Ovary (tissue), 9 donors: ENCODE data around the gene CHCHD6. TPM values are rescaled to one million over a fixed set of nuclear protein-coding genes. Genes with fewer than 3 reads are reported as not detected.

Source experiments
- DNase-seq, 5 donors: peaks; one replicate each; pipeline ENCODE4 v3.0.0-alpha.2; 2019 to 2020
- H3K27ac ChIP-seq, 2 donors: fragments of 200-600 bp; one replicate each; pipeline versions ENCODE4 v1.5.1 to v1.8.0; 2019 to 2022
- H3K27me3 ChIP-seq: fragments of 200-600 bp; one replicate; pipeline ENCODE4 v1.8.0; 2022
- H3K36me3 ChIP-seq: fragments of 200-600 bp; sonication (generic); one replicate; pipeline ENCODE4 v1.5.1; 2019
- H3K4me1 ChIP-seq: one replicate; pipeline ENCODE4 v1.8.1; 2013; ENCODE audit warnings: mild to moderate bottlenecking, moderate library complexity; ENCODE audit not compliant: insufficient read depth
- H3K4me3 ChIP-seq: fragments of 200-600 bp; sonication (generic); one replicate; pipeline ENCODE4 v1.5.1; 2017
- H3K9me3 ChIP-seq, 2 donors: fragments of 200-600 bp in 1 of 2; sonication (generic) in 1 of 2; one replicate each; pipeline versions ENCODE4 v1.5.1 to v1.8.1; 2013 to 2019; ENCODE audit warnings: mild to moderate bottlenecking in 1 of 2, moderate library complexity in 1 of 2
- EP300 ChIP-seq: sonication (generic); formaldehyde crosslinking; IDR thresholded peaks from one replicate; pipeline ENCODE4 v1.6.1; 2017; ENCODE audit warnings: antibody characterized with exemption
- POLR2A ChIP-seq: fragments of 450-650 bp; IDR thresholded peaks from one replicate; pipeline ENCODE4 v1.6.1; 2017; ENCODE audit warnings: antibody characterized with exemption, mild to moderate bottlenecking, moderate library complexity
- WGBS, 3 donors: extraction: QIAGEN DNeasy Blood & Tissue Kit in 1 of 3; methylation state at CpG; one replicate each; pipeline versions ENCODE4 v1.1.5 to v1.1.7; 2013 to 2017; 5-methylcytosine and 5-hydroxymethylcytosine counted together
- intact Hi-C, 4 donors: fragments of 100-400 bp; cut with DNase I; formaldehyde crosslinking; loops; one replicate each; pipeline versions ENCODE4 v1.11.0 to v1.15.1; 2022 to 2023
- polyA plus RNA-seq, 2 donors: library from polyadenylated mRNA; stranded (reverse); fragments of 200-250 nt in 1 of 2; fragments of 350-450 nt in 1 of 2; fragmentation: Illumina TruSeq in 1 of 2; extraction: RNeasy Lipid Tissue Mini Kit (QIAGEN cat#74804) in 1 of 2; gene quantifications; one replicate each; pipeline ENCODE4 v1.2.3, GENCODE V29; 2013 to 2014
- total RNA-seq, 7 donors: library from RNA; depleted of rRNA in 2 of 7; stranded (reverse); fragments of >200 nt in 2 of 7; fragmentation: NEBNext Ultra II Directional in 3 of 7; extraction: Animal tissue kit (Norgen Biotek cat#: 25700) in 3 of 7; gene quantifications; one replicate each; pipeline versions ENCODE4 v1.1.0 to v1.2.4, GENCODE V29; 2016 to 2023
- TF ChIP-seq, protein P1 (sequence below), 3 donors: fragments of 450-650 bp in 2 of 3; fragments of 200-600 bp in 1 of 3; IDR thresholded peaks; one replicate each; pipeline versions ENCODE4 v1.5.1 to v1.8.0; 2016 to 2022; ENCODE audit warnings: antibody characterized with exemption in 3 of 3, mild to moderate bottlenecking in 1 of 3
- donor health status: DM: no; HTN: no; CAD: no; lungs with moderate emphysema.
- donor health status: DM: no; HTN: no; CAD: no.
- donor health status: Bipolar disorder and iron deficiency.
- donor health status: DM: yes; HTN: yes; CAD: no.
- donor health status: DM: no; HTN: no; CAD: no.
- donor health status: DM: yes; HTN: yes; CAD: no.

The CHCHD6 gene
- total and polyA plus RNA-seq, 9 donors: 8.5 to 24.6 (median 19.5) TPM

DNA sequence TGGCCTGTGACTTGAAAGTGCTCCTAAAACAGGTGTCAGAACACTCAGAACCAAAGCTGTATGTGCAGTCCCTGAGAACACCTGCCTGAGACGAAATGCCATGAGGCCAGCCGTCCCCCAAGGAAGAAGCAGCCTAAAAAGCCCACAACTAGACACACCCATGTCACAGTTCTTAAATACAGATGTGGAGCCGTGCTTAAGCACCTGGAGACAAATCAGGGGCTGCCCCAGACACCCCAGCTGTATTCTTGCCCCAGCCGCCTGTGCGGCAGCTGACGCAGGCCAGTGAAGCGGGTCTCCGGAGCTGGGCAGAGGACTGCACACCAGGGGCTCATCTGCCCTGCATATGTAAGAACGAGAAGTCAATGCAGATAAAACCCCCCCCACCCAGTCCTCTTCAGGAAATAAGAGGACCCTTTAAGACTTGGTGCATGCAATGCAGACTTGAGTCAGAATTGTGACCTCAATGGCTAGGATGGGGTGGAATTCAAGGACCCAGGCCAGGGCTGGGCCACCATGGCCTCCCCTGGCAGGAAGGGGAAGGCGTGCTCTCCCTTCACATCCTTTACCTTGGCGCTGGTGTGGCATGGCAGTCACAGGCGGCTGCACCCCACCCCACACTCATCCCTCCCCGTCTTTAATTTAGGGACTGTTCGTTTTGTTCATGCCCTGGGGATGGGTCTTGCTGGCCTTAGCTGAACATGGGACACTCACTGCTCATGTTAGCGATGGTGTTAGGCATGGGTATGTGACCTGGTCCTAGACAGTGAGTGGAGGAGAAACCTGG is 251.2 kb downstream of the CHCHD6 start:
- intact Hi-C loops: no loop called here
- WGBS, 3 donors: 95 to 97% (median 96%) methylated on average over 15 of the region's 15 CpGs
- no peak for TF ChIP-seq POLR2A
- TF ChIP-seq, protein P1, sequence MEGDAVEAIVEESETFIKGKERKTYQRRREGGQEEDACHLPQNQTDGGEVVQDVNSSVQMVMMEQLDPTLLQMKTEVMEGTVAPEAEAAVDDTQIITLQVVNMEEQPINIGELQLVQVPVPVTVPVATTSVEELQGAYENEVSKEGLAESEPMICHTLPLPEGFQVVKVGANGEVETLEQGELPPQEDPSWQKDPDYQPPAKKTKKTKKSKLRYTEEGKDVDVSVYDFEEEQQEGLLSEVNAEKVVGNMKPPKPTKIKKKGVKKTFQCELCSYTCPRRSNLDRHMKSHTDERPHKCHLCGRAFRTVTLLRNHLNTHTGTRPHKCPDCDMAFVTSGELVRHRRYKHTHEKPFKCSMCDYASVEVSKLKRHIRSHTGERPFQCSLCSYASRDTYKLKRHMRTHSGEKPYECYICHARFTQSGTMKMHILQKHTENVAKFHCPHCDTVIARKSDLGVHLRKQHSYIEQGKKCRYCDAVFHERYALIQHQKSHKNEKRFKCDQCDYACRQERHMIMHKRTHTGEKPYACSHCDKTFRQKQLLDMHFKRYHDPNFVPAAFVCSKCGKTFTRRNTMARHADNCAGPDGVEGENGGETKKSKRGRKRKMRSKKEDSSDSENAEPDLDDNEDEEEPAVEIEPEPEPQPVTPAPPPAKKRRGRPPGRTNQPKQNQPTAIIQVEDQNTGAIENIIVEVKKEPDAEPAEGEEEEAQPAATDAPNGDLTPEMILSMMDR (IDR thresholded peaks at IDR 0.05): no peak
- TF ChIP-seq EP300: no peak

DNA sequence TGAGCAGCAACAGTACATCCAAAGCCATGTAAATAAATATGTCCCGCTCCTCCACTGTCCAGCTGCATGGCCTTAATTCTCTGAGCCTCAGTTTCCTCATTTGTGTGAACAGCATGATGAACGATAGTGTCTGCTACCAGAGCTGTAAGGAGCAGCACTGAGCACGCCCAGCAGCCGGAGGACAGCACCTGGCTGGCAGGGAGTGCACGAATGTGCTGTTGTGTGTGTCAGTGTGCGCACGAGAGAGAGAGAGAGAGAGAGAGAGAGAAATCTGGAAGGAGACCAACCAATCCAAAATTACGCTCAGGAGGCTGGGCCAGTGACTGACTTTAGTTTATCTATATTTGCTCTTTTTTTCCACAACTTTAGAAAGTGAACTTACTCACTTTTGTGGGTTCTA is 252.3 kb downstream of the CHCHD6 start:
- Histone ChIP-seq H3K27ac (peak overlapping the region in 1 of 2 donors; percentile 36), H3K4me1 (peaks cover 14% of the 10 kb centered on the region), H3K4me3 (no peak overlapping the region), H3K36me3 (no peaks in the 10 kb centered on the region), H3K27me3 (no peaks in the 10 kb centered on the region), H3K9me3 (no peaks in the 10 kb centered on the region)
- peak in 2 of 5 donors; percentile 48 to 51 for DNase-seq
- WGBS, 3 donors: 32 to 52% (median 37%) methylated on average over 8 of the region's 8 CpGs
- TF ChIP-seq EP300: no peak
- intact Hi-C loops: no loop called here

More for the DNA sequence above, 251.2 kb downstream of the CHCHD6 start:
- Histone ChIP-seq H3K9me3 (no peaks in the 10 kb centered on the region), H3K36me3 (no peaks in the 10 kb centered on the region), H3K27me3 (no peaks in the 10 kb centered on the region), H3K4me3 (no peak overlapping the region), H3K4me1 (peaks cover 4% of the 10 kb centered on the region), H3K27ac (no peak overlapping the region)
- DNase-seq: peak in 2 of 5 donors; percentile 9 to 23

DNA sequence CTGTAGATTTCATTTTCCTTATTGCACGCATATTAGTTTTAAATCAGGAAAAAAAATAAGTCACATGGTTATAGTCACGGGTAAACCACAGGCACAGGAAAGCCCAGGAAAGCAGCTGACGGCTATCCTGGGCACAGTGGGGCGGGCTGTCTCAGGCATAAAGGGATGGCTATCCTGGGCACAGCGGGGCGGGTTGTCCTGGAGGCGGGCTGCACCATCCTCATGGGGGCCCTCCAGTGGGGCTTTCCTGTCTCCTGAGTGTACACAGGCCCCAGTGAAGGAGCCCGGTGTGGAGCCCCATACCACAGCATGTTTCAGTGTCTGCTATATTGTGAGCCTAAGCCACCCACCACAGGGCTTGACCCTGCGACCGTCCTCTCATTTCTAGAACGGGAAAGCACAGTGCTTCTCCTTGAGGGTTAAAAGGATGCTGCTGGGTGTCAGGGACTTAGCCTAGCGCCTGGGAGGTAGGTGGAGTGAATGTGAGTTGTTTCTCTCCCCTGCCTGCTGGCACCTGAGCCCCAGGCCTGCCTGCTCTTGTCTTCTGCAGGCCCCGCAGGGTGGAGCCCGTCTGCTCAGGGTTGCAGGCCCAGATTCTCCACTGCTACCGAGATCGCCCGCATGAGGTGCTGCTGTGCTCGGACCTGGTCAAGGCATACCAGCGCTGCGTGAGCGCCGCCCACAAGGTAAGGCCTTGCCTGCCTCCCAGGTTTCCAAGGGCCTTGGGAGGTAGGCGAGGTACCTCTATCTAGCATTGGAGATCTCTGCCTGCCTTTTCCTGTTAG is 253.0 kb downstream of the CHCHD6 start:
- intact Hi-C loops: no loop called here
- peak overlapping the region in 1 of 2 donors; percentile 36 for H3K27ac ChIP-seq
- whole genome bisulfite sequencing, 3 donors: 87 to 92% (median 87%) methylated on average over 23 of the region's 23 CpGs

DNA sequence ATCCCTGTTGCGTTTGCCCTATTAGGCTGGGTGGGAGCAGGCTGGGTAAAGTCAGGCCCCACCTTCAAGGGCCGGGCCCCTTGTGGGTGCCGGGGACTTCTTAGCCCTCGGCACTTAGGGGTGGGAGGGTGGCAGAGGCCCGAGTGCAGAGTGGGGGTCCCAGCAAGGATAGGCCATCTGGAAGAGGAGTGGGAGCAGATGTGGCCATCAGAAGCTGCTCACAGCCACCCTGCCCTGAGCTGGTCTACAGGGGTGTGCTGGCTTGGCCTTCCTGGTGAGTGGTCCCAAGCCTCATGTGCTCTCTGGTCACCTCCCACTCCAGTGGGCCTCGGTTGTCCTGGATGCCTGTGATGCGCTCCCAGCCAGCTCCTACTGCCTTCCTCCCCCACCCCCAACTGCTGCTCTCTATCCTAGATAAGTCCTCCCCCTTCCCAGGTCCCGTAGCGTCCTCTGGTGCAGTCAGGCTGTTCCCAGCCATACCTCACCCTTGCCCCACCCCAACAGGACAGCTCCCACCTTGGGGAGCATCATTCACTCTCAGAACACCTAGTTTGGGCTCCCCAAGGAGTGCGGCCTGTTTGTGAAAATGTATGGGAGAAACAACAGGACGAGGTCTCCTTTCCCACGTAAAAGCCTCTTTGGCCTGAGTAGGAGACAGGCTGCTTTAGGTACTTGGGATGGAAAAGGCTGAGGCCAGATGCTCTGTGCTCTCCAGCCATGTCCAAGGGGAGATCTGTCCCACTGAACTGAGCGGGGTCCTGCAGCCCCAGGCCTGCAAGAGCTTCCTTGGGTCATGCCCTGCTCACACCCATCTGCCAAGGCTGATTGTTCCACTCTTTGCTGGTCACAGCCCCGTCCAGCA is 254.0 kb downstream of the CHCHD6 start:
- Histone ChIP-seq H3K9me3 (no peaks in the 10 kb centered on the region), H3K4me3 (no peak overlapping the region), H3K27me3 (no peaks in the 10 kb centered on the region), H3K4me1 (peaks cover 25% of the 10 kb centered on the region), H3K27ac (peak overlapping the region in 1 of 2 donors; percentile 36), H3K36me3 (no peaks in the 10 kb centered on the region)
- WGBS, 3 donors: 88 to 95% (median 94%) methylated on average over 13 to 14 of the region's 14 CpGs
- peak in 2 of 5 donors; percentile 12 to 27 for DNase-seq
- intact Hi-C loops: no loop called here
- TF ChIP-seq, protein P1 (IDR thresholded peaks at IDR 0.05): no peak
- no peak for TF ChIP-seq POLR2A
- TF ChIP-seq EP300: no peak

More for the DNA sequence above, 253.0 kb downstream of the CHCHD6 start:
- no peaks in the 10 kb centered on the region for H3K36me3 ChIP-seq
- no peaks in the 10 kb centered on the region for H3K9me3 ChIP-seq
- peaks cover 21% of the 10 kb centered on the region for H3K4me1 ChIP-seq
- TF ChIP-seq, protein P1 (IDR thresholded peaks at IDR 0.05): no peak
- TF ChIP-seq EP300 (no peak), POLR2A (no peak)
- no peaks in the 10 kb centered on the region for H3K27me3 ChIP-seq
- peak in 2 of 5 donors; percentile 22 to 32 for DNase-seq
- no peak overlapping the region for H3K4me3 ChIP-seq
